PFSK-1 (cell line): ENCODE measurements around the gene CACNB2.

Experiments
- FOXP2 ChIP-seq: optimal IDR thresholded peaks from 2 replicates; pipeline ENCODE3; 2011; ENCODE audit warnings: borderline replicate concordance, control low read depth, inconsistent platforms; ENCODE audit not compliant: insufficient read depth; ENCODE audit errors: extremely low read length, extremely low read depth
- POLR2AphosphoS5 ChIP-seq: IDR thresholded peaks from 2 replicates; pipeline ENCODE4 v1.6.1; 2012; ENCODE audit warnings: low read depth, mild to moderate bottlenecking, control low read depth, low read length, moderate library complexity
- SIN3A ChIP-seq: IDR thresholded peaks from 2 replicates; pipeline ENCODE4 v1.6.1; 2012; ENCODE audit warnings: mild to moderate bottlenecking, low read length, moderate library complexity, borderline replicate concordance; ENCODE audit not compliant: insufficient read depth
- TAF1 ChIP-seq: IDR thresholded peaks from 2 replicates; pipeline ENCODE4 v1.6.1; 2012; ENCODE audit warnings: low read length, control low read depth, borderline replicate concordance; ENCODE audit not compliant: insufficient read depth
- TF ChIP-seq, protein P1 (sequence below), 2 experiments: IDR thresholded peaks; 2 replicates each; pipeline versions ENCODE4 v1.6.1 to v1.8.0; 2011 to 2012; ENCODE audit warnings: low read depth in 2 of 2, low read length in 2 of 2, control low read depth in 1 of 2, inconsistent platforms in 1 of 2, mild to moderate bottlenecking in 1 of 2, moderate library complexity in 1 of 2; ENCODE audit not compliant: insufficient read depth in 1 of 2

The CACNB2 gene

DNA sequence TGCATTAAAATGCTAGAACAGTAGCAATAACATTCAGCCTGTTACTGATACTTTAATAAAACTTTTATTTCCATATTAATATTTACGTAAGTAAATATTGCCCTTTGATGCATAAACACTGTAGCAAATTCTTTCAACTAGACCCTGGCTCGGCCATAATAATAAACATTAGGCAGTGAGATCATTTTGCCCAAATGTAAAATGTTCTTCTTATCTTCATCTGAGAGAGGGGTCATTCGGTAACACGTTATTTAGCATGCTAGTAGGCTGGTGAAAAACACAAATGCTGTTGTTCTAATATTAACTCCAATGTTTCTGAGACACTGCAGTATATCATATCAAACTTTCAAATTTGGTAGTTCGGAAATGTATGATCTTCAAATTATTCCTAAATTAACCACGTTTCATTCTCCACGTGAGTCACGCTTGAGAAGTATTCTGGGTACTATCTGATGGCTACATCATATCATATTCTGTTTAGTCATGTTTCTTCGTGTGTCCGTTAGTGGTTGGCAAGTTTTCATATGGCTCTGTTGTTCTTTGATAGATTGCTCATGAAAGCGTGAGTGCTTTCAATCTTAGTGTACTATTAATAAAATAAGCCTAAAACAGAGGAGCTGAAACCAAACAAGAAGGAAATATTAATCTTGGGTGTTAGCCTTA, 365.4 kb downstream of the CACNB2 start:
- TF ChIP-seq TAF1: no peak
- TF ChIP-seq, protein P1, sequence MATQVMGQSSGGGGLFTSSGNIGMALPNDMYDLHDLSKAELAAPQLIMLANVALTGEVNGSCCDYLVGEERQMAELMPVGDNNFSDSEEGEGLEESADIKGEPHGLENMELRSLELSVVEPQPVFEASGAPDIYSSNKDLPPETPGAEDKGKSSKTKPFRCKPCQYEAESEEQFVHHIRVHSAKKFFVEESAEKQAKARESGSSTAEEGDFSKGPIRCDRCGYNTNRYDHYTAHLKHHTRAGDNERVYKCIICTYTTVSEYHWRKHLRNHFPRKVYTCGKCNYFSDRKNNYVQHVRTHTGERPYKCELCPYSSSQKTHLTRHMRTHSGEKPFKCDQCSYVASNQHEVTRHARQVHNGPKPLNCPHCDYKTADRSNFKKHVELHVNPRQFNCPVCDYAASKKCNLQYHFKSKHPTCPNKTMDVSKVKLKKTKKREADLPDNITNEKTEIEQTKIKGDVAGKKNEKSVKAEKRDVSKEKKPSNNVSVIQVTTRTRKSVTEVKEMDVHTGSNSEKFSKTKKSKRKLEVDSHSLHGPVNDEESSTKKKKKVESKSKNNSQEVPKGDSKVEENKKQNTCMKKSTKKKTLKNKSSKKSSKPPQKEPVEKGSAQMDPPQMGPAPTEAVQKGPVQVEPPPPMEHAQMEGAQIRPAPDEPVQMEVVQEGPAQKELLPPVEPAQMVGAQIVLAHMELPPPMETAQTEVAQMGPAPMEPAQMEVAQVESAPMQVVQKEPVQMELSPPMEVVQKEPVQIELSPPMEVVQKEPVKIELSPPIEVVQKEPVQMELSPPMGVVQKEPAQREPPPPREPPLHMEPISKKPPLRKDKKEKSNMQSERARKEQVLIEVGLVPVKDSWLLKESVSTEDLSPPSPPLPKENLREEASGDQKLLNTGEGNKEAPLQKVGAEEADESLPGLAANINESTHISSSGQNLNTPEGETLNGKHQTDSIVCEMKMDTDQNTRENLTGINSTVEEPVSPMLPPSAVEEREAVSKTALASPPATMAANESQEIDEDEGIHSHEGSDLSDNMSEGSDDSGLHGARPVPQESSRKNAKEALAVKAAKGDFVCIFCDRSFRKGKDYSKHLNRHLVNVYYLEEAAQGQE (IDR thresholded peaks at IDR 0.05; ENCODE audit: insufficient read depth in 1 of 2, low read depth in 2 of 2, low read length in 2 of 2): no peak
- TF ChIP-seq SIN3A: no peak
- no peak for TF ChIP-seq FOXP2
- no peak for TF ChIP-seq POLR2AphosphoS5

DNA sequence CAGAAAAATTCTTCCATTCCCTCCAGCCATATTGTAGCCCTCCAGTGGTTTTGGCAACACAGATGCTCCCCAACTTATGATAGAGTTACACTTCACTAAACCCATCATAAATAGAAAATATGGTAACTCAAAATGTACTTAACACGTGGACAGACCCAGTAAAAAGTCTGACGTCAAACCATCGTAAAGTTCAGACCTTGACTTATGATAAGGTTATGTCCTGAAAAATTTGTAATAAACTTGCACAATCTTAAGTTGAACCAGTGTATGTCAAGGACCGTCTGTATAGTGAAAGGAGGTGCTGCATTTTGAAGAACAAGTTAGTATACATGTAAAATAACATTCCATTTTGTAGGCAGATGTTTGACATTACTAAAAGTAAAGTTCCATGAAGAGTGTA, 368.4 kb downstream of the CACNB2 start:
- TF ChIP-seq, protein P1 (IDR thresholded peaks at IDR 0.05; ENCODE audit: insufficient read depth in 1 of 2, low read depth in 2 of 2, low read length in 2 of 2): no peak
- TF ChIP-seq SIN3A (no peak), POLR2AphosphoS5 (no peak), TAF1 (no peak), FOXP2 (no peak)

DNA sequence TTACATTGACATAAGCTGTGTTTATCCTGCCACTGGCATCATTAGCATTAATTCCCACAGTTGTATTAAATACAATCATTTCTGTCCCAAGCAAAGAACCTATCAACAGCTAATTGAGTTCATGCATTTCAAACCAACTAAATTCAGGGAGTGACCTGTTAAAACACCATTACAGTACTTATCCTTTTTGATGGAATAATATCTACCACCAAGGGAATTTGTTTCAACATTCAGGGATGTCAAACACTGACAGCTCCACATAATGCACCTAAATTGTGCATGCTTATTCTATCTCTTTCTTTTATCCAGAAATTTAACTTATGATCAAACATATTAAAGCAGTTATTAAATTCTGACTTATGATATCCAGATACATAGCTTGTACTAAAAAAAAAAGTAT, 374.3 kb downstream of the CACNB2 start:
- TF ChIP-seq POLR2AphosphoS5 (no peak), SIN3A (no peak), FOXP2 (no peak), TAF1 (no peak)
- TF ChIP-seq, protein P1 (IDR thresholded peaks at IDR 0.05; ENCODE audit: insufficient read depth in 1 of 2, low read depth in 2 of 2, low read length in 2 of 2): no peak

DNA sequence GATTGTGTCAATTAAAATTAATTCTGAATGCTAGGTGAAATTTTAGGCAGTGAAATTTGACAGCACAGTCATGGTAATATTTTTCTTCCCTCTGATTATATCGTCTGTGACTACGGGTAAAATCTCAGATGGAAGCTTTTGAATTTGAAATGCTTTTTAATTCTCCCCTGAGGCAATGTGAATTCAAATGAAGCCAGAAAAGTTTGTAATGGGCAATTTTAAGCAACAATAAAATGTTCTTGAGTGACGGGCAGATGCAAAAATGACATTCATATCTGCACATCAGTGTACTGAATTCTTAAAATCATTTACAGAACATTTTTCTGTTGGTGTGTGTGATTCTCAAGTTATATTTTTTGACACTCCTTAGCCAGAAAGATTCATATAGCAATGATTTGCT, 376.6 kb downstream of the CACNB2 start:
- no peak for TF ChIP-seq FOXP2
- TF ChIP-seq SIN3A: no peak
- TF ChIP-seq, protein P1 (IDR thresholded peaks at IDR 0.05; ENCODE audit: insufficient read depth in 1 of 2, low read depth in 2 of 2, low read length in 2 of 2): no peak
- TF ChIP-seq POLR2AphosphoS5: no peak
- TF ChIP-seq TAF1: no peak

DNA sequence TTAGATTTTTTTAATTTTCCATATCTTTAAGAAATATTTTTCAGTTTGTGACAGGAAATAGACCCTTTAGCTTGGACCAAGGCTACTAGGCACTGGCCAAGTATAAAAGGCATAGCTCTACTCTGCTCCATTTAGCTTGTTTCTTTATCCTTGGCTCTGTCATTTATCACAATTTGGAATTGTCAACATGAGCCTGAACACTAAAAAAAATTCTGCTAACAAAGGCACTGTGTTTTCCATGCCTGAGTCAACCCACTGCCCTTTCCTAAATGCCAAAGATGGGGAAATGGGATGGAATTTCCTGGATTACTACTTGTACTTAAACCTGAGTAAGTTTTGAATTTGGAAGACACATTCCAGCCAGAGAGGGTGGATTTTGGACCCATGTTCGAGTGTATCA, 382.8 kb downstream of the CACNB2 start:
- no peak for TF ChIP-seq POLR2AphosphoS5
- TF ChIP-seq TAF1: no peak
- TF ChIP-seq, protein P1 (IDR thresholded peaks at IDR 0.05; ENCODE audit: insufficient read depth in 1 of 2, low read depth in 2 of 2, low read length in 2 of 2): no peak
- TF ChIP-seq FOXP2: no peak
- TF ChIP-seq SIN3A: no peak
